K562 (cell line): ENCODE measurements around the gene MTOR. TPM values are rescaled to one million over a fixed set of nuclear protein-coding genes. Genes with fewer than 3 reads are reported as not detected.

Source experiments
- ATAC-seq: fragments of 200-7000 bp; cut with Tn5 transposase; 3 replicates; pipeline ENCODE4 v1.9.1; 2020; ENCODE audit warnings: moderate library complexity
- BruUV-seq: library from RNA; stranded (reverse); fragments of 400-500 nt; replicated peaks from 2 replicates; lab custom pipeline; 2021; lab: Mats Ljungman, UMichigan
- CTCF ChIA-PET: fragments of 300-600 bp; formaldehyde crosslinking; extraction: SDS; loops from one replicate; lab custom pipeline; 2021; ENCODE audit warnings: low intra/inter-chr PET ratio; lab: Yijun Ruan, JAX
- POLR2A ChIA-PET: fragments of 300-600, 350-650 bp; sonication (Branson Sonifier 250); formaldehyde crosslinking; extraction: SDS; loops from one replicate; lab custom pipeline; 2021; ENCODE audit warnings: antibody characterized with exemption, inconsistent platforms; lab: Yijun Ruan, JAX
- DNase-seq, 4 experiments: peaks; one replicate each; pipeline versions ENCODE4 v3.0.0 to v3.0.0-alpha.2; 2011 to 2018; ENCODE audit warnings: low spot score in 3 of 4, mixed read lengths in 3 of 4; ENCODE audit errors: extremely low read depth in 1 of 4
- FAIRE-seq: peaks from 2 replicates; lab custom pipeline; 2011; peaks lifted over from hg19 to GRCh38; lab: Jason Lieb, UNC
- H2AFZ ChIP-seq: 2 replicates; pipeline ENCODE4 v1.6.0; 2011; ENCODE audit warnings: low read depth, low read length, control low read depth, inconsistent platforms
- H3K27ac ChIP-seq: fragments of 200-600 bp; 3 replicates; pipeline ENCODE4 v1.8.0; 2011; ENCODE audit warnings: low read depth, mild to moderate bottlenecking, control low read depth, inconsistent platforms, low read length, moderate library complexity, mixed read lengths; ENCODE audit errors: extremely low read depth
- H3K27me3 ChIP-seq, 2 experiments: fragments of 300-600 bp in 1 of 2; 2 replicates in 1 of 2; 3 replicates in 1 of 2; pipeline versions ENCODE4 v1.6.0 to v1.8.0; 2011; ENCODE audit warnings: inconsistent platforms in 2 of 2, low read length in 2 of 2, mild to moderate bottlenecking in 1 of 2, mixed read lengths in 1 of 2, moderate library complexity in 1 of 2; ENCODE audit not compliant: control insufficient read depth in 2 of 2, insufficient read depth in 2 of 2
- H3K36me3 ChIP-seq: fragments of 300-600 bp; 3 replicates; pipeline ENCODE4 v1.8.0; 2011; ENCODE audit warnings: mild to moderate bottlenecking, low read length, inconsistent platforms; ENCODE audit not compliant: control insufficient read depth, insufficient read depth
- H3K4me1 ChIP-seq, 2 experiments: fragments of 200-600 bp in 1 of 2; replicated peaks in 1 of 2; 2 replicates in 1 of 2; 3 replicates in 1 of 2; pipeline versions ENCODE4 v1.5.1 to v1.8.0; 2011; ENCODE audit warnings: inconsistent platforms in 2 of 2, low read length in 2 of 2, mild to moderate bottlenecking in 1 of 2, mixed read lengths in 1 of 2, moderate library complexity in 1 of 2; ENCODE audit not compliant: control insufficient read depth in 2 of 2, insufficient read depth in 2 of 2
- H3K4me2 ChIP-seq: 2 replicates; pipeline ENCODE4 v1.6.1; 2011; ENCODE audit warnings: low read length, control low read depth, inconsistent platforms, mixed read lengths; ENCODE audit not compliant: insufficient read depth
- H3K4me3 ChIP-seq: fragments of 200-600 bp; sonication (generic), shearing (Covaris generic); 2 replicates; pipeline ENCODE4 v1.5.1; 2016; ENCODE audit warnings: control low read depth, inconsistent platforms
- H3K79me2 ChIP-seq: fragments of 200-600 bp; 3 replicates; pipeline ENCODE4 v1.8.0; 2011; ENCODE audit warnings: low read length, inconsistent platforms; ENCODE audit not compliant: control insufficient read depth, insufficient read depth
- H3K9ac ChIP-seq, 2 experiments: 2 replicates each; pipeline versions ENCODE4 v1.6.0 to v1.6.1; 2011; ENCODE audit warnings: low read depth in 2 of 2, low read length in 2 of 2, control low read depth in 1 of 2, inconsistent platforms in 1 of 2, mild to moderate bottlenecking in 1 of 2, mixed read lengths in 1 of 2; ENCODE audit not compliant: insufficient read depth in 1 of 2
- H3K9me1 ChIP-seq: one replicate; pipeline ENCODE4 v1.6.0; 2011; ENCODE audit warnings: inconsistent platforms, mild to moderate bottlenecking, low read length, moderate library complexity; ENCODE audit not compliant: control insufficient read depth, insufficient read depth
- H3K9me3 ChIP-seq: replicated peaks from 2 replicates; pipeline ENCODE4 v1.5.1; 2011; ENCODE audit warnings: low read depth, low read length, inconsistent platforms; ENCODE audit not compliant: control insufficient read depth, insufficient read depth
- H4K20me1 ChIP-seq: replicated peaks from 2 replicates; pipeline ENCODE4 v1.6.1; 2011; ENCODE audit warnings: low read length, inconsistent platforms, mixed read lengths; ENCODE audit not compliant: control insufficient read depth, insufficient read depth
- BCOR ChIP-seq: fragments of 450-650 bp; IDR thresholded peaks from 2 replicates; pipeline ENCODE4 v1.6.1; 2016
- CBX3 ChIP-seq, 2 experiments: IDR thresholded peaks; 1 replicate in 1 of 2; 2 replicates in 1 of 2; pipeline ENCODE4 v1.6.1; 2012; ENCODE audit warnings: inconsistent platforms in 2 of 2, low read length in 2 of 2, borderline replicate concordance in 1 of 2, control low read depth in 1 of 2
- HLTF ChIP-seq: fragments of 450-650 bp; IDR thresholded peaks from 2 replicates; pipeline ENCODE4 v1.6.1; 2016
- HNRNPK ChIP-seq: fragments of 200-400 bp; formaldehyde crosslinking; IDR thresholded peaks from one replicate; pipeline ENCODE4 v1.6.1; 2018; ENCODE audit warnings: mild to moderate bottlenecking, low read depth, low read length; ENCODE audit not compliant: poor library complexity, severe bottlenecking
- KDM1A ChIP-seq, 2 experiments: fragments of 450-650 bp; IDR thresholded peaks; 2 replicates each; pipeline ENCODE4 v1.6.1; 2016; ENCODE audit warnings: mild to moderate bottlenecking in 2 of 2
- LARP7 ChIP-seq: fragments of 450-650 bp; IDR thresholded peaks from 2 replicates; pipeline ENCODE4 v1.6.1; 2016
- PTBP1 ChIP-seq: fragments of 200-400 bp; formaldehyde crosslinking; IDR thresholded peaks from 2 replicates; pipeline ENCODE4 v1.6.1; 2017; ENCODE audit warnings: low read depth, low read length
- RBM25 ChIP-seq: fragments of 200-400 bp; formaldehyde crosslinking; IDR thresholded peaks from 2 replicates; pipeline ENCODE4 v1.6.1; 2018; ENCODE audit warnings: low read length, low read depth, moderate library complexity; ENCODE audit not compliant: severe bottlenecking
- RCOR1 ChIP-seq, 2 experiments: IDR thresholded peaks; 2 replicates each; pipeline ENCODE4 v1.6.1; 2012; ENCODE audit warnings: low read depth in 2 of 2, low read length in 2 of 2, borderline replicate concordance in 1 of 2, improper control_type of control experiment in 1 of 2
- SLC30A9 ChIP-seq: fragments of 250-450 bp; sonication (Bioruptor Pico); IDR thresholded peaks from 2 replicates; pipeline ENCODE4 v1.8.0; 2022; ENCODE audit warnings: mild to moderate bottlenecking, moderate library complexity
- SMARCA5 ChIP-seq: fragments of 450-650 bp; IDR thresholded peaks from 2 replicates; pipeline ENCODE4 v1.6.1; 2016
- WGBS: fragments of 100-300 bp; shearing (Covaris generic); methylation state at CpG from one replicate; pipeline ENCODE4 v1.1.6; 2016; ENCODE audit warnings: low coverage, mixed read lengths; ENCODE audit not compliant: insufficient coverage; ENCODE audit errors: missing lambda C conversion rate; 5-methylcytosine and 5-hydroxymethylcytosine counted together
- in situ Hi-C: fragments of 300-500 bp; cut with MboI; formaldehyde crosslinking; loops from 4 replicates; pipeline ENCODE4 v1.15.0; 2018; ENCODE audit warnings: inconsistent platforms, mixed read lengths
- intact Hi-C: fragments of 100-400 bp; cut with micrococcal nuclease; formaldehyde crosslinking; loops from 2 replicates; pipeline ENCODE4 v1.14.2; 2022
- polyA plus RNA-seq, 8 experiments: library from polyadenylated mRNA; depleted of rRNA in 4 of 8; stranded (reverse) in 5 of 8; unstranded in 3 of 8; fragments of >200 nt; fragmentation: Nextera tagmentation in 2 of 8; fragmentation: Illumina TruSeq in 1 of 8; extraction: Ambion mirVana in 2 of 8; extraction: Trizol in 1 of 8; gene quantifications; 2 replicates each; pipeline versions ENCODE4 v1.2.1 to v1.2.3, GENCODE V29; 2011 to 2014; ENCODE audit warnings: inconsistent platforms in 1 of 8, missing spikeins in 1 of 8
- total RNA-seq, 7 experiments: library from RNA; depleted of rRNA in 6 of 7; stranded (reverse); fragments of >200 nt in 6 of 7; fragmentation: Illumina TruSeq in 2 of 7; extraction: Trizol in 2 of 7; gene quantifications; 2 replicates each; pipeline versions ENCODE4 v1.2.1 to v1.2.3, GENCODE V29; 2011 to 2021; ENCODE audit warnings: low replicate concordance in 1 of 7

MTOR gene
- total and polyA plus RNA-seq, 9 of the 15 experiments (the other 6 are each of a cell fraction or from before 2014, with no cell fraction given), result 11.4 to 71.4 (median 52.2) TPM

- Histone ChIP-seq H3K9me3 (no peaks in the 10 kb centered on the region), H3K4me2 (no peak overlapping the region), H3K79me2 (peaks cover 22% of the 10 kb centered on the region), H4K20me1 (no peaks in the 10 kb centered on the region), H3K27me3 (no peaks in the 10 kb centered on the region), H3K36me3 (peaks cover 74% of the 10 kb centered on the region; the same call in 2 of the 3 replicates), H3K4me1 (peaks cover 6 to 15% of the 10 kb centered on the region in 2 experiments; a peak in 4 of 5 replicates), H3K4me3 (no peak overlapping the region), H3K9me1 (no peaks in the 10 kb centered on the region), H2AFZ (no peak overlapping the region), H3K9ac (no peak overlapping the region), H3K27ac (no peak overlapping the region)
- intact Hi-C loops, result no loop called here
- in situ Hi-C loops, result no loop called here
- no peak for FAIRE-seq
- 98% methylated on average over 3 of the region's 3 CpGs for WGBS
- CTCF ChIA-PET, result no interaction called here
- no peak for DNase-seq
- no TSS peak for BruUV-seq
- no peak for ATAC-seq
- no peak for TF ChIP-seq HNRNPK
- TF ChIP-seq SMARCA5, result peak; percentile 92
- TF ChIP-seq BCOR, result peak; percentile 78; the same call in 1 of the 2 replicates
- TF ChIP-seq RCOR1 (IDR thresholded peaks at IDR 0.05; ENCODE audit: borderline replicate concordance in 1 of 2, low read depth in 2 of 2, low read length in 2 of 2), result peak in 1 of 2 experiments; percentile 74; a peak in 1 of 4 replicates
- TF ChIP-seq HLTF, result peak; percentile 91
- TF ChIP-seq PTBP1, result peak; percentile 88; the same call in 1 of the 2 replicates
- TF ChIP-seq CBX3 (IDR thresholded peaks at IDR 0.05; ENCODE audit: borderline replicate concordance in 1 of 2, low read length in 2 of 2), result 0 out of 3 replicates have a peak, but pooled peaks of 1 of the 2 experiments have one; percentile 24
- TF ChIP-seq RBM25, result peak; percentile 99
- TF ChIP-seq KDM1A (IDR thresholded peaks at IDR 0.05), result peak in 1 of 2 experiments; percentile 61; a peak in 1 of 4 replicates
- no peak for TF ChIP-seq LARP7
- TF ChIP-seq SLC30A9, result no peak
- POLR2A ChIA-PET, result interaction anchor here (1.2 to 1.8 kb wide), 3 partner anchors 9 to 15 kb away, joined by 3 to 6 read pairs (median 4); no protein-coding TSS in a partner anchor
These were observed 197.4 kb downstream of the MTOR start for GRCh38 chr1:11064942-11065341.
